ENCODE data around the gene FAM221A. TPM values are rescaled to one million over a fixed set of nuclear protein-coding genes. Genes with fewer than 3 reads are reported as not detected.
"Not testable (repeated sequence)": the region's sequence is repeated elsewhere in the genome, so short reads cannot be mapped to it uniquely, and the experiment has no call there.

Gene FAM221A
- total RNA-seq (2014; rRNA removed; shearing (Covaris generic)): 1.5 and 1.8 TPM in 2 replicates

- H3K27ac ChIP-seq: no peak within 1 kb of the TSS
- DNase-seq: peak; percentile 49 to 52
- H3K4me1 ChIP-seq: no peaks in the 10 kb centered on the region
Measured at GRCh38 chr7:23679898-23680413, at the start of gene FAM221A. TSS of gene FAM221A (plus strand) at chr7:23680199. CDS start at chr7:23680219, 20 bp downstream.

GRCh38 chr7:23633417-23633816 lies 46.6 kb upstream of the FAM221A start:
- no peak overlapping the region for H3K27ac ChIP-seq
- no peaks in the 10 kb centered on the region for H3K4me1 ChIP-seq
- DNase-seq: no peak
- no peaks in the 10 kb centered on the region for H3K27me3 ChIP-seq
- H3K4me3 ChIP-seq: no peak overlapping the region
- H3K36me3 ChIP-seq: no peaks in the 10 kb centered on the region
- H3K9me3 ChIP-seq (replicated peaks): no peaks in the 10 kb centered on the region

More at GRCh38 chr7:23679898-23680413, at the start of gene FAM221A:
- Histone ChIP-seq H3K9me3 (replicated peaks) (no peaks in the 10 kb centered on the region), H3K4me3 (peak within 1 kb of the TSS; percentile 56), H3K36me3 (no peaks in the 10 kb centered on the region), H3K27me3 (no peaks in the 10 kb centered on the region)

- Histone ChIP-seq H3K4me1 (no peaks in the 10 kb centered on the region), H3K36me3 (no peaks in the 10 kb centered on the region), H3K27ac (no peak overlapping the region), H3K4me3 (no peak overlapping the region), H3K27me3 (no peaks in the 10 kb centered on the region), H3K9me3 (replicated peaks) (no peaks in the 10 kb centered on the region)
- no peak for DNase-seq
Measured at GRCh38 chr7:23645822-23646221, 34.2 kb upstream of the FAM221A start.

- Histone ChIP-seq H3K27me3 (no peaks in the 10 kb centered on the region), H3K27ac (no peak overlapping the region), H3K4me3 (no peak overlapping the region), H3K9me3 (replicated peaks) (0 out of 2 replicates have a peak, but pooled peaks cover 5% of the 10 kb centered on the region), H3K4me1 (no peaks in the 10 kb centered on the region), H3K36me3 (no peaks in the 10 kb centered on the region)
- DNase-seq: no peak
Measured at GRCh38 chr7:23653942-23654341, 26.1 kb upstream of the FAM221A start.

GRCh38 chr7:23654508-23654907 lies 25.5 kb upstream of the FAM221A start:
- DNase-seq: peak; percentile 12 to 62
- H3K27ac ChIP-seq: no peak overlapping the region

GRCh38 chr7:23655433-23655832 lies 24.6 kb upstream of the FAM221A start:
- Histone ChIP-seq H3K4me3 (no peak overlapping the region), H3K27me3 (no peaks in the 10 kb centered on the region), H3K27ac (no peak overlapping the region), H3K4me1 (no peaks in the 10 kb centered on the region), H3K9me3 (replicated peaks) (0 out of 2 replicates have a peak, but pooled peaks cover 5% of the 10 kb centered on the region), H3K36me3 (no peaks in the 10 kb centered on the region)
- DNase-seq: no peak

More at GRCh38 chr7:23654508-23654907, 25.5 kb upstream of the FAM221A start:
- H3K4me3 ChIP-seq: no peak overlapping the region
- no peaks in the 10 kb centered on the region for H3K27me3 ChIP-seq
- H3K36me3 ChIP-seq: no peaks in the 10 kb centered on the region
- 0 out of 2 replicates have a peak, but pooled peaks cover 5% of the 10 kb centered on the region for H3K9me3 ChIP-seq (replicated peaks)
- H3K4me1 ChIP-seq: no peaks in the 10 kb centered on the region

GRCh38 chr7:23658831-23659427 lies 21.1 kb upstream of the FAM221A start:
- H3K4me1 ChIP-seq: no peaks in the 10 kb centered on the region
- H3K4me3 ChIP-seq: no peak overlapping the region
- H3K9me3 ChIP-seq (replicated peaks): 0 out of 2 replicates have a peak, but pooled peaks cover 5% of the 10 kb centered on the region
- no peaks in the 10 kb centered on the region for H3K27me3 ChIP-seq
- H3K27ac ChIP-seq: no peak overlapping the region
- H3K36me3 ChIP-seq: no peaks in the 10 kb centered on the region
- DNase-seq: no peak

GRCh38 chr7:23661385-23661784 lies 18.6 kb upstream of the FAM221A start:
- H3K9me3 ChIP-seq (replicated peaks): no peaks in the 10 kb centered on the region
- no peak overlapping the region for H3K27ac ChIP-seq
- DNase-seq: no peak
- H3K4me1 ChIP-seq: no peaks in the 10 kb centered on the region
- no peak overlapping the region for H3K4me3 ChIP-seq
- no peaks in the 10 kb centered on the region for H3K27me3 ChIP-seq
- H3K36me3 ChIP-seq: no peaks in the 10 kb centered on the region

GRCh38 chr7:23662124-23662983 lies 17.6 kb upstream of the FAM221A start:
- DNase-seq: no peak

GRCh38 chr7:23662984-23663313 lies 17.1 kb upstream of the FAM221A start:
- H3K27me3 ChIP-seq: no peaks in the 10 kb centered on the region
- no peak for DNase-seq
- no peak overlapping the region for H3K27ac ChIP-seq
- no peak overlapping the region for H3K4me3 ChIP-seq
- no peaks in the 10 kb centered on the region for H3K9me3 ChIP-seq (replicated peaks)
- no peaks in the 10 kb centered on the region for H3K36me3 ChIP-seq
- H3K4me1 ChIP-seq: no peaks in the 10 kb centered on the region

More at GRCh38 chr7:23662124-23662983, 17.6 kb upstream of the FAM221A start:
- Histone ChIP-seq H3K27me3 (no peaks in the 10 kb centered on the region), H3K4me3 (no peak overlapping the region), H3K36me3 (no peaks in the 10 kb centered on the region), H3K27ac (no peak overlapping the region), H3K9me3 (replicated peaks) (no peaks in the 10 kb centered on the region), H3K4me1 (no peaks in the 10 kb centered on the region)

- Histone ChIP-seq H3K4me1 (no peaks in the 10 kb centered on the region), H3K27ac (no peak overlapping the region), H3K4me3 (no peak overlapping the region), H3K36me3 (no peaks in the 10 kb centered on the region), H3K9me3 (replicated peaks) (no peaks in the 10 kb centered on the region), H3K27me3 (no peaks in the 10 kb centered on the region)
- no peak for DNase-seq
Measured at GRCh38 chr7:23664122-23664521, 15.9 kb upstream of the FAM221A start.

GRCh38 chr7:23672033-23672432 lies 8.0 kb upstream of the FAM221A start:
- no peak overlapping the region for H3K27ac ChIP-seq
- H3K9me3 ChIP-seq (replicated peaks): no peaks in the 10 kb centered on the region
- H3K4me3 ChIP-seq: no peak overlapping the region
- DNase-seq: no peak
- H3K27me3 ChIP-seq: no peaks in the 10 kb centered on the region
- no peaks in the 10 kb centered on the region for H3K36me3 ChIP-seq
- no peaks in the 10 kb centered on the region for H3K4me1 ChIP-seq

GRCh38 chr7:23680414-23681405 lies 711 bp downstream of the FAM221A start:
- peak; percentile 27 to 34 for DNase-seq
- Histone ChIP-seq H3K27ac (no peak overlapping the region), H3K9me3 (replicated peaks) (no peaks in the 10 kb centered on the region), H3K4me1 (no peaks in the 10 kb centered on the region), H3K36me3 (no peaks in the 10 kb centered on the region), H3K27me3 (no peaks in the 10 kb centered on the region), H3K4me3 (peak overlapping the region; percentile 56)

- not testable (repeated sequence) for H3K4me3 ChIP-seq; H3K4me1 ChIP-seq; H3K27me3 ChIP-seq; H3K27ac ChIP-seq; H3K9me3 ChIP-seq (replicated peaks); H3K36me3 ChIP-seq; DNase-seq
Measured at GRCh38 chr7:23684041-23684440, 4.0 kb downstream of the FAM221A start.

All from SJCRH30 (cell line).